Measurements from ENCODE around the gene DNAJC11.

DNA sequence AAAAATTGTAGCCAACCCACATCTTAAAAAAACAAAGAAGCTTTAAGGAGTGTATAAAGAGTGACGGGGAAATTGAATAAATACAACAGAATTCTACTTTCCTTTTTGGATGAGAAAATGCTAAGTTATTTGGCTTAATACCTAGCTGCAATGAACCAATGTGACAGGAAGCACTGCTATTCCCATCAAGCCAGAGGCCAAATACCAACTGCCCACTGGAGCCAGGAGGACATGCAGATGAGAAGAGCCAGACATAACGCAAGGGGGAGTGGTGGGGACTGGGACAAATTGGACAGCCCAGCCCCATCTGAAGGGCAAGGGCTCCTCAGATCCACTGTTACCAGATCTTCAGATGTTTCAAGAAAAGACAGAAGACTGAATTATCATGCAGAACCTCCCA lies 25.7 kb downstream of the DNAJC11 start:
- TF ChIP-seq, protein P1, sequence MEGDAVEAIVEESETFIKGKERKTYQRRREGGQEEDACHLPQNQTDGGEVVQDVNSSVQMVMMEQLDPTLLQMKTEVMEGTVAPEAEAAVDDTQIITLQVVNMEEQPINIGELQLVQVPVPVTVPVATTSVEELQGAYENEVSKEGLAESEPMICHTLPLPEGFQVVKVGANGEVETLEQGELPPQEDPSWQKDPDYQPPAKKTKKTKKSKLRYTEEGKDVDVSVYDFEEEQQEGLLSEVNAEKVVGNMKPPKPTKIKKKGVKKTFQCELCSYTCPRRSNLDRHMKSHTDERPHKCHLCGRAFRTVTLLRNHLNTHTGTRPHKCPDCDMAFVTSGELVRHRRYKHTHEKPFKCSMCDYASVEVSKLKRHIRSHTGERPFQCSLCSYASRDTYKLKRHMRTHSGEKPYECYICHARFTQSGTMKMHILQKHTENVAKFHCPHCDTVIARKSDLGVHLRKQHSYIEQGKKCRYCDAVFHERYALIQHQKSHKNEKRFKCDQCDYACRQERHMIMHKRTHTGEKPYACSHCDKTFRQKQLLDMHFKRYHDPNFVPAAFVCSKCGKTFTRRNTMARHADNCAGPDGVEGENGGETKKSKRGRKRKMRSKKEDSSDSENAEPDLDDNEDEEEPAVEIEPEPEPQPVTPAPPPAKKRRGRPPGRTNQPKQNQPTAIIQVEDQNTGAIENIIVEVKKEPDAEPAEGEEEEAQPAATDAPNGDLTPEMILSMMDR (IDR thresholded peaks at IDR 0.05), result no peak
- no peak for TF ChIP-seq POLR2AphosphoS5 (IDR thresholded peaks at IDR 0.05)

Data from breast epithelium (tissue), 3 donors.